Measurements from ENCODE around the gene NKTR.

Gene NKTR

DNA sequence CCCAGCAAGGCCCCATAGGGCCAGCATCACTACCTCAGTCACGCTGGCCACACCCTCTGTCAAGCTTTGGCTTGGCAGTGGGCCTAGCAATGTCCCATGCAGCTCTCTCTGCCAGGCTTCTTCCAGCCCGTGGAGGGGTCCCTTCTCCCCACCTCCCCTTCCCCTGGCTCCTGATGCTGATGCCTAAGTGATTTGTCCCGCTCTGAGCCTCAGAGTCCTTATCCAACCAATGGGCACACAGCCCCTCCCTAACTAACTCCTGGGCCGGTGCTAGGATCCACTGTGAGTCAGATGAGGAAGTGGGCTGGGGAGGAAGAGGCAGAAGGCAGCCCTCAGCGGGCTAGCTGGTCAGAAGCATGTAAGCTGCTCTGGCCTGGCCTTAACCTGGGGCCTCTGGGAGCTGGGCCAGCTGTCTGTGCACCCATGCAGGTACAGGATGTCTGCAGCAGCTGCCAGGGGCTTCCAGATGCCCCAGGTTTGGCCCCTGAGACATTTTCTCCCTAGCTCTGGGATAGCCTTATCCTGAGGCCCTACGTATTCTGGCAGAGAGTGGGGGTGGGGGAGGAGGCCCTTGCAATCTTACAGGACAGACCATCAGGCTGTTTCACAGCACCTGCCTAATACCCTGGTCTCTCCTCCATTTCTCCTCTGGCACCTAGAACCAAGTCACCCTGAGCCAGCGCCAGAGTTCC is 52.3 kb downstream of the NKTR start:
- Mint-ChIP-seq H3K27ac (peak overlapping the region; percentile 5), H3K4me3 (peak overlapping the region; percentile 71), H3K9me3 (no peaks in the 10 kb centered on the region), H3K27me3 (no peaks in the 10 kb centered on the region), H3K4me1 (peaks cover 8% of the 10 kb centered on the region), H3K36me3 (peaks cover 3% of the 10 kb centered on the region)

DNA sequence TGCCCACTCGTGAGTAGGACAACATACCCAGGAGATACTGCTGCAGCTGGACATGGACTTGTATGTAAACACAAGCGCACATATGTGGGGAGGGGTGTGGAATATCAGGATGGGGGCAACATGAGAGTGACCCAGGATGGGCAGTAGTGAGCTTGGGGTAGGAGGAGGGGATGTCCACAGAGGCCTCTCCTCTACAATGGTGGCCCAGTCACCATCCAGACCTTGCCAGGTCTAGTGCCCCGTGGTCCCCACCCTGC is 52.7 kb downstream of the NKTR start:
- peak overlapping the region; percentile 71 for H3K4me3 Mint-ChIP-seq
- H3K4me1 Mint-ChIP-seq: peaks cover 8% of the 10 kb centered on the region
- H3K9me3 Mint-ChIP-seq: no peaks in the 10 kb centered on the region
- peaks cover 3% of the 10 kb centered on the region for H3K36me3 Mint-ChIP-seq
- H3K27me3 Mint-ChIP-seq: no peaks in the 10 kb centered on the region
- H3K27ac Mint-ChIP-seq: peak overlapping the region; percentile 5

DNA sequence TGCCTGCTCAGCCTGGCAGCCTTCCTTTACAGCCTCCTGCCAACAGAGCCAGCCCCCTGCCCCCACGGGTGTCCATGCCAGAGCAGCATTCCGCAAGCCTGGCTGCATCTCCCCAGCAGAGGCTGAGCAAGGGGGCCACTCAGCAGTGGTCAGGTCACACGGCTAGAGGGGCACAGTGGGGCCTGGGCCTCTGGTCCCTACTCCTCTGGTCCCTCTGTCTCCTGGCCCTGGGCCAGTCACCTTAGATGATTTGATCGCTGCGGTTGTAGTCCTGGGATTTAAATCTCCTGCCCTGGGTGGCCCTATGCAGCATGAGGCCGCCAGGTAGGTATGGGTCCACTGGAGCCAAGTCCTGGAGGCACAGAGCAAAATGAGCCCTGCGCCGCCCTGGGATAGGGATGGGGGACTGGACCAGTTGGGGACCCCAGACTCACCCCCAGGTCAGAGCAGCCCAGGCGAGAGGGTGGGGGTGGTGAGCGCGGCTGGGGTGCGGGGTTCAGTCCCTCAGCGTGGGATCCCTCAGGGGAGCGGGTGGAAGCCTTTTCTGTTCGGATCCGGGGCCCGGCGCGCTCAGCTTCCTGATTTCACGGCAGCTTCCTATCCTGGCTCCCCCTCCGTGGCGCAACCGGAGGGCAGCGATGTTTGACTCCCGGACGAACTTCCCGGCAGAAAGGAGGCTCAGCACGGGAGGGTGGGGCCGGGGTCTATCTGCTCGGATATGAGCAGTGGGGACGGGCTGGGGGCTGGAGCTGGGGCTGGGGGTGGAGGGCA is 53.3 kb downstream of the NKTR start, which contains the start of gene ZBTB47:
Gene ZBTB47, plus strand, starts transcription at position 138 of the 771 bp plus-strand sequence. CDS start 4,659 bp downstream, outside the sequence.
- no peaks in the 10 kb centered on the region for H3K27me3 Mint-ChIP-seq
- peaks cover 3% of the 10 kb centered on the region for H3K36me3 Mint-ChIP-seq
- peak within 1 kb of the TSS; percentile 82 for H3K4me3 Mint-ChIP-seq
- H3K27ac Mint-ChIP-seq: peak within 1 kb of the TSS; percentile 5
- peaks cover 8% of the 10 kb centered on the region for H3K4me1 Mint-ChIP-seq
- H3K9me3 Mint-ChIP-seq: no peaks in the 10 kb centered on the region

DNA sequence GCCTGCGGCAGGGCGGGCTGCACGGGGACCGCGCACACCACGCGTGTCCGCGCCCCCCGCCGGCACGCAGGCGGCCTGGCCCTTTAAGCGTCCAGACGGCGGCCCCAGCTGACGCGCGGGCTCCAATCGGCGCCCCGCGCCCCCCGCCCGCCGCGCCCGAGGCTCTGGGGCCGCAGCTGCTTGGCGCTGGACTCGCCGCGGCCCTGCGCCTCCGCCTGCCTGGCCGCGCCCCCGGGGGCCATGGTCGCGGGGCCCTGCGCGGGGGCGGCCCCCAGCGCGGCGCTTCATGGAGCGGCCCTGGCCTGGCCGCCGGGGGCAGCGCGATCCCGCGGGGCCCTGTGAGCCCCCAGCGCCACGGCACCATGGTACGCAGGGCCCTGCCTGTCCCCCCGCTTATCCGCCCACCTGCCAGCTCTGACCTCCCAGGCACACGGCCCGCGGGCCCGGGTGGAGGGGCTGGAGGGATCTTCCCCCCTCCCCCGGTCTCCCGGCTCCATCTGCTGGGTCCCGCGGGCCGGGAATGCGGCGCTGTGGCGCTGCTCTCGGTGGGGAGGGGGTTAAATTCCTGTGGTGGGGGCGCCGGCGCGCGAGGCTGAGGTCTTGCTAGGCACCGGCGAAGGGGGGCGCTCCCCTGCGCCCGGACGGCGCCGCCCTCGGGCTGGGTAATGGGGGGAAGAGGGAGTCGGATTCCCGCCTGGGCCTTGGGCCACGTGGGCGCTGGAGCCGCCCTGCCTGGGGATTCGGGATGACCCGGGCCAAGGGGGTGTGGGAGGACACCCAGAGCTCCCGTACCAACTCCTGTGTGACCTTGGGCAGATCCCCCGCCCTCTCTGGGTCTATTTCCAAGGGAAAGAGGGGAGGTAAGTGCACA is 54.1 kb downstream of the NKTR start:
- Mint-ChIP-seq H3K4me3 (peak overlapping the region; percentile 47), H3K27ac (no peak overlapping the region), H3K27me3 (no peaks in the 10 kb centered on the region), H3K36me3 (no peaks in the 10 kb centered on the region), H3K4me1 (peaks cover 4% of the 10 kb centered on the region), H3K9me3 (no peaks in the 10 kb centered on the region)

DNA sequence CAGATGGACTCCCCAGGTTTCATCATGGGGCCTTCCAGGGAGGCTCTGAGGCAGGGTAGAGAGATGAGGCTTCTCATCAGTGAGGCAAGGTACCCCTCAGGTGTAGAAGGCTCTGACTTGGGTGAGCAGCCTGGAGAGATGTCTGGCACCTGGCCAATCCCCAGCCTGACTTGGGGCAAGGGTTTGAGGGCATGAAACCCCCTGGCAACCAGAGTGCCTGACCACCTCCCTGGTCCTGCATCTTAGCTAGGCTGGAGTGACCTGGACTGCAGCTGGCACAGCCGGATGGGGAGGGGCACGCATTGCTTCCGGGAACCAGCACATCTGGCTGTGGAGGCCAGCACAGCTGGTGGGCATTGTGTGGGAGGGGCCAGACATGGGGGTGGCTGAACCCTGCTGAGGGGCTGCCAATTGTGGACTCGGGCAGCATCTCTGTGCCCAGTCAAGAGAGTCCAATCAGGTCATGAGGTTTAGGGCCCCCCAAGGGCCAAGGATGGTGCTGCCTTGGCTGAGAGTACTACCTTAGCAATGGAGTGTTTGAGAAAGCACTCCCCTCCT is 54.9 kb downstream of the NKTR start:
- no peaks in the 10 kb centered on the region for H3K27me3 Mint-ChIP-seq
- no peaks in the 10 kb centered on the region for H3K36me3 Mint-ChIP-seq
- H3K9me3 Mint-ChIP-seq: no peaks in the 10 kb centered on the region
- no peak overlapping the region for H3K4me3 Mint-ChIP-seq
- H3K27ac Mint-ChIP-seq: no peak overlapping the region
- peaks cover 4% of the 10 kb centered on the region for H3K4me1 Mint-ChIP-seq

GRCh38 chr3:42655980-42656679 is 55.6 kb downstream of the NKTR start:
- Mint-ChIP-seq H3K36me3 (no peaks in the 10 kb centered on the region), H3K4me1 (peaks cover 4% of the 10 kb centered on the region), H3K27me3 (no peaks in the 10 kb centered on the region), H3K27ac (no peak overlapping the region), H3K9me3 (no peaks in the 10 kb centered on the region), H3K4me3 (peak overlapping the region; percentile 30)

DNA sequence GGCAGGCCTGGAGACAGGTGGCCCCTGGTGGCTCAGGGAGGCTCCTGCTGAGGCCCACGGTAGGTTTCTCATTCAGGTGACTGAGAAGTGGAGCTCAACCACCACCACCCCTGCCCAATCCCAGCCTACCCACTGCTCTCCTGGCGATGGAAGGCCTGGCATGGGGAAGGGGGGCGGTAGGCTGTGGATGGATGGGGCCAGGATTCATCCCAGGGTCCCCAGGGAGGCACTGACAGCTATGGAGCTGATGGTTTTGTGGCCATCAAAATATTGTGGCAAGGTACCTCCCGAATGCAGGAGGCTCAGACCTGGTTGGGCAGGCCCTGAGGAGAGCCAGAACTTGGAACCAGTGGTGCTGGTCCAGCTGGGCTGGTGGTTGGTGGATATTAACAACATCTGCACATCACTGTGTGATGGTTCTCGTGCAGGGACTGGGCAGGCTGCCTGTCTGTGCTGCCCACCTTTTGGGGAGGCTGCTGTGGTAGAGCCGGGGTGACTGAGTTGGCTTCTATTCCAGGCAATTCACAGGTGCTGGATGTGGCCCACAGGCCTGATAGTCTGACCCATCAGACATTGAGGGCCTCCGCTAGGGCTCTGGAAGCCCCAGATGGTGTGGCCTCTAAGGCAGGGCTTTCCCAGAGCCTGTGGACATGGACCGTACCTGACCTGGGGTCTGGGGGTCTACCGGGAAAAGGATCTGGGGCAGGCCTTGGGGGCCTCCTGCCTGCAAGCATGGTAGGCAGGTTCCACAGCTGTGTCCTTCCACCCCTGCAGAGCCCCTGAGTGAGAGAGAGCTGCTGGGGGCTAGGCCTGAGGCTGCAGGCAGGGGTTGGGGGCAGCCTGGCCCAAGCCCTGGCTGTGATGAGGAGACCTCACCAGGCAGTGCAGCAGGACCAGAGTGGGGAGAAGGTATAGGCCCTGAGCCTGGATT is 56.5 kb downstream of the NKTR start:
- Mint-ChIP-seq H3K4me3 (peak overlapping the region; percentile 30), H3K27me3 (no peaks in the 10 kb centered on the region), H3K27ac (no peak overlapping the region), H3K9me3 (no peaks in the 10 kb centered on the region), H3K4me1 (peaks cover 4% of the 10 kb centered on the region), H3K36me3 (no peaks in the 10 kb centered on the region)

DNA sequence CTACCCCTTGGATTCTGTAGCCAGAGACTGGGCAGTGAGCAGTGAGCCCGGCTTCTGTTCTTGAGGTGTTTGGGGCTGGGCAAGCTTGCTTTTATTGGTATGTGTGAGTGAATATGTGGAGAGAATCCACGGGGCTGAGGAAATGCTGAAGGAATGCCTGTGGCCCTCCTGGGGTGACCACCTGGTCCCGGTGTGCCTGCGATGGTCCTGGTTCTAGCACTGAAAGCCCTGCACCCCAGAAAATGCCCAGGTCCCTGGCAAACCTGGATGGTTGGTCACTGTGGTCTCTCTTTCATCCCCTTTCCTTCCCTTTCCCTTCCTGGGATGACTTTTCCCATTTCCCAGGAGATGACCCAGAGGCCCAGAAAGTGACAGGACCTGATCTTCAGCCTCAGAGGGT is 57.2 kb downstream of the NKTR start:
- no peaks in the 10 kb centered on the region for H3K27me3 Mint-ChIP-seq
- no peaks in the 10 kb centered on the region for H3K36me3 Mint-ChIP-seq
- H3K27ac Mint-ChIP-seq: no peak overlapping the region
- H3K4me3 Mint-ChIP-seq: no peak overlapping the region
- peaks cover 4% of the 10 kb centered on the region for H3K4me1 Mint-ChIP-seq
- no peaks in the 10 kb centered on the region for H3K9me3 Mint-ChIP-seq

GRCh38 chr3:42658091-42658770 is 57.7 kb downstream of the NKTR start:
- H3K4me1 Mint-ChIP-seq: peaks cover 4% of the 10 kb centered on the region
- H3K27me3 Mint-ChIP-seq: no peaks in the 10 kb centered on the region
- no peaks in the 10 kb centered on the region for H3K9me3 Mint-ChIP-seq
- H3K4me3 Mint-ChIP-seq: no peak overlapping the region
- H3K27ac Mint-ChIP-seq: no peak overlapping the region
- H3K36me3 Mint-ChIP-seq: no peaks in the 10 kb centered on the region

- Mint-ChIP-seq H3K27me3 (no peaks in the 10 kb centered on the region), H3K36me3 (no peaks in the 10 kb centered on the region), H3K4me3 (no peak overlapping the region), H3K27ac (no peak overlapping the region), H3K4me1 (peaks cover under 1% of the 10 kb centered on the region), H3K9me3 (no peaks in the 10 kb centered on the region)
These were observed 58.4 kb downstream of the NKTR start for GRCh38 chr3:42658771-42659390.

DNA sequence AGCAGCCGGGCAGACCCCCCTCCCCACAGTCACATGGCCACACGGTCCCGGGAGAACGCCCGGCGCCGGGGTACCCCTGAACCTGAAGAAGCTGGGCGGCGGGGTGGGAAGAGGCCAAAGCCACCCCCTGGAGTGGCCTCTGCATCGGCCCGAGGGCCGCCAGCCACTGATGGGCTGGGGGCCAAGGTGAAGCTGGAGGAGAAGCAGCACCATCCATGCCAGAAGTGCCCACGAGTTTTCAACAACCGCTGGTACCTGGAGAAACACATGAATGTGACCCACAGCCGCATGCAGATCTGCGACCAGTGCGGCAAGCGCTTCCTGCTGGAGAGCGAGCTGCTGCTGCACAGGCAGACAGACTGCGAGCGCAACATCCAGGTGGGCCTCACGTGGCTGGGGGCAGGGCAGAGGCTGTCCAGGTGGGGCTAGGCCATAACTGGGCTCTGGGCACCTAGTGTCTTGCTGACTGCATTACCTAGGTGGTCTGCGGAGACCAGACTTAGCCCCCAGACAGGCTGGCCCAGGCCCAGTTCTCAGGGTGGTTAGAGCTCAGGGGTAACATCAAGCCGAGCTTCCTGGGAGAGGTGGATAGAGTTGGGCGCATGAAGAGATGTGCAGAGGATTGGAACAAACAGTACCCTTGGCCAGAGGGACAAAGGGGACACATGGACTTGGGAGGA is 59.1 kb downstream of the NKTR start:
- Mint-ChIP-seq H3K4me1 (no peaks in the 10 kb centered on the region), H3K4me3 (no peak overlapping the region), H3K27ac (no peak overlapping the region), H3K36me3 (no peaks in the 10 kb centered on the region), H3K27me3 (no peaks in the 10 kb centered on the region), H3K9me3 (no peaks in the 10 kb centered on the region)

DNA sequence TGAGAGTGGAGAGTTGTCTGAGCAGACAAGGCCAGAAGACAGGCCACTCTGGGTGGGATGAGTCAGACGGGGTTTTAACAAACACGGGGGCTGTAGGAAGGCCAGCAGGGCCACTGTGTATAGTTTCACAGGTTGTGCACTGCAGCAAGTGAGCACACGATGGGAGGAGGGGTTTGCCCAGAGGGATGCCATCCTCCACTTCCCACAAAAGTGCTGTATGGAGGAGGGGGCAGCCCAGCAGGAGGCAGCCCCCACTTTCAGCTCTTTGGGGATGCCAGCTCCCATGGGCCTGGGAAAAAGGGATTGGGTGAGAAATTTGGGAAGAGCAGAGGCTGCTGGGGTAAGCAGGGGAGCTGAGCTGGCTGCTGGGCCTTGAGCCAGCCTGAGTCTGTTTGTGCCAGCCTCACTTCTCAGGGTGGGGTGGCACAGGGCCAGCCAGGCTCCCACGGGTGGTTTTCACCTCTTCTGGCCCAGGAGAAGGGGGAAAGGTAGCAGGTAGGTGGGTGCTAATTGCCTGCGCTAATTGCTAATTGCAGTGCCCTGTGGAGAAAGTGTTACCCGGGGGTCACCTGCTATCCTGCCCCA is 59.7 kb downstream of the NKTR start:
- Mint-ChIP-seq H3K27ac (no peak overlapping the region), H3K4me3 (no peak overlapping the region), H3K36me3 (no peaks in the 10 kb centered on the region), H3K9me3 (no peaks in the 10 kb centered on the region), H3K27me3 (no peaks in the 10 kb centered on the region), H3K4me1 (no peaks in the 10 kb centered on the region)

- H3K4me3 Mint-ChIP-seq: no peak overlapping the region
- no peaks in the 10 kb centered on the region for H3K27me3 Mint-ChIP-seq
- no peaks in the 10 kb centered on the region for H3K9me3 Mint-ChIP-seq
- no peaks in the 10 kb centered on the region for H3K36me3 Mint-ChIP-seq
- no peak overlapping the region for H3K27ac Mint-ChIP-seq
- no peaks in the 10 kb centered on the region for H3K4me1 Mint-ChIP-seq
These were observed 60.4 kb downstream of the NKTR start for GRCh38 chr3:42660898-42661297.
